Smooth muscle cell (in vitro differentiated cells): ENCODE results near the gene RNF220. TPM values are rescaled to one million over a fixed set of nuclear protein-coding genes. Genes with fewer than 3 reads are reported as not detected.

Source experiments
- DNase-seq: peaks from one replicate; lab custom pipeline; 2025; ENCODE audit not compliant: unreplicated experiment; lab: John Stamatoyannopoulos, UW
- H2AFZ ChIP-seq: fragments of 200-600 bp; sonication (generic); 2 replicates; pipeline ENCODE4 v1.6.0; 2016; ENCODE audit warnings: antibody characterized with exemption, low read depth, mild to moderate bottlenecking
- H3F3A ChIP-seq: fragments of 200-600 bp; sonication (generic); 2 replicates; pipeline ENCODE4 v1.6.0; 2017; ENCODE audit warnings: antibody characterized with exemption, low read depth
- H3K27ac ChIP-seq: fragments of 200-600 bp; sonication (generic); 2 replicates; pipeline ENCODE4 v1.5.1; 2016; ENCODE audit warnings: low read depth, mild to moderate bottlenecking
- H3K27me3 ChIP-seq: fragments of 200-600 bp; sonication (generic); 2 replicates; pipeline ENCODE4 v1.6.1; 2016; ENCODE audit warnings: low read depth, mild to moderate bottlenecking
- H3K36me3 ChIP-seq: fragments of 200-600 bp; sonication (generic); 2 replicates; pipeline ENCODE4 v1.5.1; 2016; ENCODE audit warnings: low read depth
- H3K4me1 ChIP-seq: fragments of 200-600 bp; sonication (generic); 2 replicates; pipeline ENCODE4 v1.5.1; 2016; ENCODE audit warnings: low read depth
- H3K4me2 ChIP-seq: fragments of 200-600 bp; sonication (generic); 2 replicates; pipeline ENCODE4 v1.6.0; 2016; ENCODE audit warnings: mild to moderate bottlenecking
- H3K4me3 ChIP-seq: fragments of 200-600 bp; sonication (generic); 2 replicates; pipeline ENCODE4 v1.5.1; 2016; ENCODE audit warnings: mild to moderate bottlenecking
- H3K79me2 ChIP-seq: fragments of 200-600 bp; sonication (generic); 2 replicates; pipeline ENCODE4 v1.6.0; 2016; ENCODE audit warnings: low read depth, mild to moderate bottlenecking
- H3K9ac ChIP-seq: fragments of 200-600 bp; sonication (generic); 2 replicates; pipeline ENCODE4 v1.6.0; 2016; ENCODE audit warnings: low read depth
- H3K9me3 ChIP-seq: fragments of 200-600 bp; sonication (generic); replicated peaks from 2 replicates; pipeline ENCODE4 v1.5.1; 2016; ENCODE audit warnings: low read depth
- H4K20me1 ChIP-seq: fragments of 200-600 bp; sonication (generic); 2 replicates; pipeline ENCODE4 v1.6.0; 2016; ENCODE audit warnings: low read depth
- CTCF ChIP-seq: fragments of 200-600 bp; sonication (generic); IDR thresholded peaks from 2 replicates; pipeline ENCODE4 v1.5.1; 2017; ENCODE audit warnings: borderline replicate concordance, mild to moderate bottlenecking, antibody characterized with exemption; ENCODE audit not compliant: insufficient read depth, poor library complexity, severe bottlenecking
- WGBS: methylation state at CpG from one replicate; pipeline ENCODE4 v1.1.7; 2016; ENCODE audit warnings: low lambda C conversion rate; 5-methylcytosine and 5-hydroxymethylcytosine counted together
- polyA plus RNA-seq: library from polyadenylated mRNA; unstranded; fragments of >200 nt; fragmentation: Nextera tagmentation; extraction: Ambion mirVana; gene quantifications from 2 replicates; pipeline ENCODE4 v1.2.1, GENCODE V29; 2016
- total RNA-seq: library from RNA; depleted of rRNA; stranded (reverse); fragments of >200 nt; gene quantifications from 2 replicates; pipeline ENCODE4 v1.2.3, GENCODE V29; 2014

Gene RNF220
- total and polyA plus RNA-seq, 2 experiments from 2014 or later: 65.8 to 71.1 TPM

- Histone ChIP-seq H3K27ac (no peak overlapping the region), H3K4me3 (no peak overlapping the region)
- no peak for TF ChIP-seq CTCF
Measured at GRCh38 chr1:44512313-44512885, 107.3 kb downstream of the RNF220 start.

GRCh38 chr1:44513111-44513510 lies 108.1 kb downstream of the RNF220 start:
- WGBS: 100% methylated on average over 5 of the region's 5 CpGs
- Histone ChIP-seq H3K4me1 (no peaks in the 10 kb centered on the region), H3K79me2 (no peaks in the 10 kb centered on the region), H3K9ac (no peak overlapping the region), H3K27ac (no peak overlapping the region), H3K9me3 (no peaks in the 10 kb centered on the region), H3K27me3 (peaks cover 84% of the 10 kb centered on the region), H3K4me2 (no peak overlapping the region), H3K36me3 (no peaks in the 10 kb centered on the region), H2AFZ (no peak overlapping the region), H4K20me1 (no peaks in the 10 kb centered on the region), H3F3A (no peaks in the 10 kb centered on the region), H3K4me3 (no peak overlapping the region)
- DNase-seq: no peak
- TF ChIP-seq CTCF: no peak

More at GRCh38 chr1:44512313-44512885, 107.3 kb downstream of the RNF220 start:
- H3K79me2 ChIP-seq: no peaks in the 10 kb centered on the region
- no peaks in the 10 kb centered on the region for H3K9me3 ChIP-seq
- H3K36me3 ChIP-seq: no peaks in the 10 kb centered on the region
- H3K4me1 ChIP-seq: peaks cover under 1% of the 10 kb centered on the region
- H3K4me2 ChIP-seq: no peak overlapping the region
- no peaks in the 10 kb centered on the region for H4K20me1 ChIP-seq
- DNase-seq: no peak
- no peaks in the 10 kb centered on the region for H3F3A ChIP-seq
- H2AFZ ChIP-seq: no peak overlapping the region
- H3K9ac ChIP-seq: no peak overlapping the region
- peaks cover 88% of the 10 kb centered on the region for H3K27me3 ChIP-seq
- WGBS: 80% methylated on average over 13 of the region's 13 CpGs

GRCh38 chr1:44514673-44515072 lies 109.6 kb downstream of the RNF220 start:
- no peak overlapping the region for H3K4me2 ChIP-seq
- peaks cover 90% of the 10 kb centered on the region for H3K27me3 ChIP-seq
- no peaks in the 10 kb centered on the region for H3K36me3 ChIP-seq
- WGBS: 86% methylated on average over 2 of the region's 2 CpGs
- no peaks in the 10 kb centered on the region for H3K4me1 ChIP-seq
- no peaks in the 10 kb centered on the region for H4K20me1 ChIP-seq
- H2AFZ ChIP-seq: no peak overlapping the region
- H3K9me3 ChIP-seq: no peaks in the 10 kb centered on the region
- H3K4me3 ChIP-seq: no peak overlapping the region
- H3K79me2 ChIP-seq: no peaks in the 10 kb centered on the region
- TF ChIP-seq CTCF: no peak
- no peaks in the 10 kb centered on the region for H3F3A ChIP-seq
- H3K27ac ChIP-seq: no peak overlapping the region
- DNase-seq: no peak
- H3K9ac ChIP-seq: no peak overlapping the region

DNA sequence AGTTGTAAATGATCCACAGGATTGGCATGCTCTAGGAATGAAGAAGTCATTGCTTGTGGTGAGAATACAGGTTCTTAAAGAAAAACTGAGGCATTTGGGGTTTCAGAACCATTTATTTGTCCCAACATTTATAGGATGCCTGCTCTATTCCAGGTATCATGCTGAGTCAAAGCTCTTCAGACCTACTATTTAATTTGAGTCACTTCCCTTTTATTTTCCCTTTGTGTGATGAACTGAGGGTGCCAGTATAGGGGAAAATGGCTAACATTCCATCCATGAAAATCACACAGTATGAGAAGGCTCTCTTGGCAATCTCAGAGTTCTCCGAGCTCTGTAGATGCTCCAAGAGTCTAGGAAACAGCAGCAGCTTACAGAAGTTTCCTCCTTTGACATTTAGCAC lies 110.4 kb downstream of the RNF220 start:
- WGBS: 87% methylated on average over 1 of the region's 1 CpG
- H3K27me3 ChIP-seq: peaks cover 93% of the 10 kb centered on the region
- no peaks in the 10 kb centered on the region for H3K9me3 ChIP-seq
- no peaks in the 10 kb centered on the region for H3K4me1 ChIP-seq
- H4K20me1 ChIP-seq: no peaks in the 10 kb centered on the region
- H3K79me2 ChIP-seq: no peaks in the 10 kb centered on the region
- H2AFZ ChIP-seq: no peak overlapping the region
- no peak overlapping the region for H3K9ac ChIP-seq
- H3K4me2 ChIP-seq: no peak overlapping the region
- no peaks in the 10 kb centered on the region for H3K36me3 ChIP-seq
- H3F3A ChIP-seq: no peaks in the 10 kb centered on the region
- no peak overlapping the region for H3K4me3 ChIP-seq
- DNase-seq: no peak
- no peak overlapping the region for H3K27ac ChIP-seq
- no peak for TF ChIP-seq CTCF
